Measurements from ENCODE around the gene SRGAP1.

GRCh38 chr12:64192644-64193444 lies 348.3 kb downstream of the SRGAP1 start:
- TF ChIP-seq EZH2 (IDR thresholded peaks at IDR 0.05; ENCODE audit: borderline replicate concordance, insufficient read depth, low read length, poor library complexity, severe bottlenecking) (no peak), SMC3 (conservative IDR thresholded peaks at IDR 0.05; ENCODE audit: poor library complexity) (no peak), EP300 (conservative IDR thresholded peaks at IDR 0.05; ENCODE audit: poor library complexity, severe bottlenecking) (no peak)
- TF ChIP-seq, protein P1, sequence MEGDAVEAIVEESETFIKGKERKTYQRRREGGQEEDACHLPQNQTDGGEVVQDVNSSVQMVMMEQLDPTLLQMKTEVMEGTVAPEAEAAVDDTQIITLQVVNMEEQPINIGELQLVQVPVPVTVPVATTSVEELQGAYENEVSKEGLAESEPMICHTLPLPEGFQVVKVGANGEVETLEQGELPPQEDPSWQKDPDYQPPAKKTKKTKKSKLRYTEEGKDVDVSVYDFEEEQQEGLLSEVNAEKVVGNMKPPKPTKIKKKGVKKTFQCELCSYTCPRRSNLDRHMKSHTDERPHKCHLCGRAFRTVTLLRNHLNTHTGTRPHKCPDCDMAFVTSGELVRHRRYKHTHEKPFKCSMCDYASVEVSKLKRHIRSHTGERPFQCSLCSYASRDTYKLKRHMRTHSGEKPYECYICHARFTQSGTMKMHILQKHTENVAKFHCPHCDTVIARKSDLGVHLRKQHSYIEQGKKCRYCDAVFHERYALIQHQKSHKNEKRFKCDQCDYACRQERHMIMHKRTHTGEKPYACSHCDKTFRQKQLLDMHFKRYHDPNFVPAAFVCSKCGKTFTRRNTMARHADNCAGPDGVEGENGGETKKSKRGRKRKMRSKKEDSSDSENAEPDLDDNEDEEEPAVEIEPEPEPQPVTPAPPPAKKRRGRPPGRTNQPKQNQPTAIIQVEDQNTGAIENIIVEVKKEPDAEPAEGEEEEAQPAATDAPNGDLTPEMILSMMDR (IDR thresholded peaks at IDR 0.05; ENCODE audit: poor library complexity, severe bottlenecking): no peak
- TF ChIP-seq, protein P2, sequence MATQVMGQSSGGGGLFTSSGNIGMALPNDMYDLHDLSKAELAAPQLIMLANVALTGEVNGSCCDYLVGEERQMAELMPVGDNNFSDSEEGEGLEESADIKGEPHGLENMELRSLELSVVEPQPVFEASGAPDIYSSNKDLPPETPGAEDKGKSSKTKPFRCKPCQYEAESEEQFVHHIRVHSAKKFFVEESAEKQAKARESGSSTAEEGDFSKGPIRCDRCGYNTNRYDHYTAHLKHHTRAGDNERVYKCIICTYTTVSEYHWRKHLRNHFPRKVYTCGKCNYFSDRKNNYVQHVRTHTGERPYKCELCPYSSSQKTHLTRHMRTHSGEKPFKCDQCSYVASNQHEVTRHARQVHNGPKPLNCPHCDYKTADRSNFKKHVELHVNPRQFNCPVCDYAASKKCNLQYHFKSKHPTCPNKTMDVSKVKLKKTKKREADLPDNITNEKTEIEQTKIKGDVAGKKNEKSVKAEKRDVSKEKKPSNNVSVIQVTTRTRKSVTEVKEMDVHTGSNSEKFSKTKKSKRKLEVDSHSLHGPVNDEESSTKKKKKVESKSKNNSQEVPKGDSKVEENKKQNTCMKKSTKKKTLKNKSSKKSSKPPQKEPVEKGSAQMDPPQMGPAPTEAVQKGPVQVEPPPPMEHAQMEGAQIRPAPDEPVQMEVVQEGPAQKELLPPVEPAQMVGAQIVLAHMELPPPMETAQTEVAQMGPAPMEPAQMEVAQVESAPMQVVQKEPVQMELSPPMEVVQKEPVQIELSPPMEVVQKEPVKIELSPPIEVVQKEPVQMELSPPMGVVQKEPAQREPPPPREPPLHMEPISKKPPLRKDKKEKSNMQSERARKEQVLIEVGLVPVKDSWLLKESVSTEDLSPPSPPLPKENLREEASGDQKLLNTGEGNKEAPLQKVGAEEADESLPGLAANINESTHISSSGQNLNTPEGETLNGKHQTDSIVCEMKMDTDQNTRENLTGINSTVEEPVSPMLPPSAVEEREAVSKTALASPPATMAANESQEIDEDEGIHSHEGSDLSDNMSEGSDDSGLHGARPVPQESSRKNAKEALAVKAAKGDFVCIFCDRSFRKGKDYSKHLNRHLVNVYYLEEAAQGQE (IDR thresholded peaks at IDR 0.05; ENCODE audit: borderline replicate concordance): no peak

Data from neural cell (in vitro differentiated cells).